Measurements from ENCODE around the gene VIPR2.

The VIPR2 gene

DNA sequence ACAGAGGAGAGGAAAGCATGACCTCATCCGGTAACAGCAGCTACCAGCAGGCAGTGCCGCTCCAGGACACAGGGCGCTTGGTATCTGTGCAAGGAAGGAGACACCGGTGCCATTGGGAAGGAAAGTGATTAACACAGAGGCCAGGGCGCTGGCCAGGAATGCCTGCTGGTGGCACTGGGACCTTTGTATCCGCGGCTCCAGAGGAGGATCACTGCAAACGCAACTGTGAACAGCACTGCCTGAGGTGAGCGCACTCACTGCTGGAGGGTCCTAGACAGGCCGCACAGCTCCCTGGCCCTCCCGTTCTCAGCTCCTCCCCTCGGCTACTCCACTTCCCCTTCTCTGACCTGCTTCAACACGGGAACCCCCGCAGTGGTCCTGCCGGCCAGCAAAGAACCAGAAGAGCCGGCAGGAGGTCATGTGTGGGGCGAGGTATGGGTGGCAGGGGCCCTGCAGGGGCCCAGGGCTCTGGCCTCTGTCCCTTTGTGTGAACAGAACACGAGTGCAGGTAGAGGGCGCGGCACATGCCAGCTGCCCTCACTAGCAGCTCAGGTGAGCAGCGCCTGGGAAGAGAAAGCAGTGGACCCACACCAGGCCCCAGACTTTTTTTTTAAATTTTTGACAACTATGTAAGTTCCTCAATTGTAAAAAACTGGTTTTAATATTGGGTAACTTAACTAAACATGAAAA is 107.6 kb downstream of the VIPR2 start:
- no peak for FAIRE-seq

DNA sequence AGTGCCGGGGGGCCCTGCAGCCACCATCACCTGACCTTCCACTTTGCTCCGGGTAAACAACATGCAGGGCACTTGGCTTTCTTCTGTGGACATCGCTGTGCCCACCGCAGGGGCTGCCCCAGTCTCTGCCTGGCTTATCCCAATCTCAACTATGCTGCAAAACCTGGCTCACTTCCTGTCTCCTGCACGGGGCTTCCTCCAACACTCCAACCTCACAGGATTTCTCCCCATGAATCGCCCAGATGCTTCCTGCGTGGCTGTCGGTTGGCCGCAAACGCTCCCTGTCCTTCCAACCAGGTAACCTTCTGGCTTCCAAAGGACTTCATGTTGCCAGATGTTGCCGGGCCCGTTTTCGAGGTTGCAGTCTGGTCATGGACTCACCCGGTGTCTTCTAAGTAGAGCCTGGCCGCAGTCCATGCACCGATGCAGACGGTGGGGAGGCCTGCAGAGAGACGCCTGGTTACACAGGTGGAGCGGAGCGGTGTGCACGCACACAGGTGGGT is 109.0 kb downstream of the VIPR2 start:
- no peak for FAIRE-seq

DNA sequence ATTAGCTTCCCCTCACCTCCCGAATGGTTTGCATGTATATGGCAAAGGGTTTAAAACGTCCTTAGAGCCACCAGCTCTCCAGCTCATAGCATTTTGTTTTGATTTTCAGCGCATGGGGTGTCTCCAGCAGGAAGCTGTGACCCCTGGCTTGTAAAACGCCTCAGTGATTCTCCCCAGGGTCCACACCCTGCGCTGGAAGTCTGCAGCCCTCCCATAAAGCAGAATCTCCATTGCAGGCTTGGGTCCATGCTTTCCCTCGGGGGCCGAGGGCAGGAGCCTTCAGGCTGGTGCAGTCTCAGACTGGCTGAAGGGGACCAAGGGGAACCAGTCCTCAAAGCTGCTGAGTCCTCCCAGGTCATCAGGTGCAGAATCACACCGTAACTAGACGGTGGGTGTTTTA is 109.7 kb downstream of the VIPR2 start:
- FAIRE-seq, result no peak

DNA sequence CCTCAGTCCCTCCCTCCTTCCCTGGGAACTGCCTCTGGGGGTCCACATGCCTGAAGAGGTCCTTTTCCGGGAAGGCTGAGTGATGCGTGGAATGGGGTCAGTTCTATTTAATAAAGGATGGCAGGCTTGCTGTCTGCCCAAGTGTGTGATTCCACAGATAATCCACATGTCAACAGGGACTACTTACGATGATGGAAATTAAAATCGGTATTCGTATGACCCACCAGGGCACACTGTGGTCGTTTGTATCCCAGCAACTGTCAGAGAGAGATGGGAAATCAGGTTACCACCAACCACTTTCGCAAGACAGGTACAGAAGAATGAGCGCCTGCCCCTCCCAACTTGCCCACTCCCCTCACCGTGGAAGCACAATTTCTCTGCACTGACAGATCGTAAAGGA is 110.3 kb downstream of the VIPR2 start:
- no peak for FAIRE-seq

DNA sequence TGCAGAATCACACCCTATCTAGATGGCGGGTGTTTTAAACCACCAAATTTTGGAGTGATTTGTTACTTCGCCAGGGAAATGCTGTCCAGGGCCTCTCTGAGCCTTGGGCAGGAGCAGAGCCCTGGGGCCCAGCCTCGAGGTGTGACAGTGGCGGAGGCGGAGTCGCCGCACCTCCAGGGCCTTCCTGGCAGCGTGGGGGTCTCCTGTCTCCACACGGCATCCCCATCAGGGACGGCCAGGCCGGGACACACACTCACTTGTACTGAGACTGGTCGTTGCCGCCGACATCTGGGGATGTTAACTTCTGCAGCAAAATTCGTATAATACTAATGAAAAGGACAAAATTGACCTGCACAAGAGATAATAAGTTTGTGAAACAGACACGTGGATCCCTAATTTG is 110.7 kb downstream of the VIPR2 start:
- FAIRE-seq, result no peak

DNA sequence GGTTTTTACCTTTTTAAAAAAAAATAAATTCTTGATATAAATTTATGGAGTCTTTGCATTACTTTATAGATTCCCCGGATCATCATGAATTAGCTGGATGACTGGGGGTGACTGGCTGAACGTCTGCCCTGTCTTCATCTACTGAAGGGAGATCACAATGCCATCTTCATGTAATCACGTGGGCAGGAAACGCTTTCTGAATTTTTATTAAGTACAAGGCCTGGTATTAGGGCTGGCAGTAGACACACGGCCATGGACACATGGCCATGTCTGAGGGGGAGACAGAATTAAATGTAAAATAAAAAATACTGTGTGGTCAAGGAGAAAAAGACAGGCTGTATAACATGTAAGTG is 111.2 kb downstream of the VIPR2 start:
- FAIRE-seq, result no peak

DNA sequence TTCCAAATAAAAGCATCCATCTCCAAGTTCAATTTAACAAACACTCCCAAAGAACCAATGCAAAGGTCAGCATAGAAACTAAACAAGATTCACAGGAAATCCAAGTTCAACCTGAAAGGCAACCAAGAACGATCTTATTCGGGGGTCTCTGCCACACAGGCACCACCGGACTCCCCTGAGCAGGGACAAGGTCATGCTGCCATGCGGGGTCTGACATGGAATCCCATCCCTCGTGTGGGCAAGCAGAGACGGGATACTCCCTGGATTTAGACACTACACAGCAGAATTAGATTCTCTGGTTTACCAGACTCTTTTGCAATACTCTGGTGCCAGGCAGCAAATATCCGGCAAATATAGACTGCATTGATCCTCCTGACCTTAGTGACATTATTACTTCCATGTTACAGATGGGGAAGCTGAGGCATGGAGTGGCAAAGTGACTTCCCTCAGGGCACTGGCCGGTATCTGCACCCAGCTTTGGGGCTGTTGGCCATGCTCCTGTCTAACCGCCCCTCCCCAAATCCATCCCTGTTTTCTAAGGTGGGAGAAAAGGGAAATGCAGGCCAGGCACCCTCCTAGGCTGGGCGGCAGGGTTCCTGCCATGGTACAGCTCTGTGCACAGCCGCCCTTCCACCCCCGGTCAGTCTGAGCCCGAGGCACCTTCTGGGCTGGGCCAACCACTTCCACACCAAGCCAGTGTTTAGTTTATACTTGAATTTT is 111.8 kb downstream of the VIPR2 start:
- no peak for FAIRE-seq

DNA sequence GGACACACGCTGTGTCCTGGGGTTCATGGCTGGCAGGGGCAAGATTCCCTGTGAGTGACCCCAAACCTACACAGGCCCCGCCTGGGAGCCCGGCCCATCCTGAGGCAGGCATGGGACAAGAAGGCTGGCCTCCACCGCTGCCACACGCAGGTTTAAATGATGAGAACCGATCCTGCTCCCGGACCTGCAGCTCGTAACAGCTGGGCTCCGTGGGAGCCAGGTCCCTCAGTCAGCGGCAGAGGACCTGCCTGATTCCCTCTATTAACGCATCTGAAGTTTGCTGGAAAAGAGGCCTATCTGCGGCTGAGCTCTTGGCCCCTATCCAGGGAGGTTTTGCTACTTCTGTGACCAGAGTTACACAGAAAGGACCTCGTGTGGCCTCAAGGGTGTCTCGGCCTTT is 112.3 kb downstream of the VIPR2 start:
- no peak for FAIRE-seq

DNA sequence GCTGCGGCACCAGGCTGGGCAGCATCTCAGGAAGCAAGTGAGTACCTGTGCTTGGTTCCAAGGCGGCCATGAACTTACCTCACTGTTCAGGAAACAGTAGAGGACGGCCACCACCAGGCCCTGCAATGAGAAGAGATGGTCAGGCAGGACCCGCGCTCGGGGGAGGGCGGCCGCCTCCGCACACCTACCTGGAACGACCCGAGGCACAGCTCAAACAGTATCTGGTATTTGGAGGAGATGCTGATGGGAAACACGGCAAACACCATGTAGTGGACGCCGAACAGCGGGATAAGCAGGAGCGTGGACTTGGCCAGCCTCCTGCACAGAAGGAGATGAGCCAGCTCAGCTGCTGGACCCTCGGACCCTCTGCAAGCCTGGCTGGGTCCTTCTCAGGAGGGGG is 112.9 kb downstream of the VIPR2 start:
- FAIRE-seq, result no peak

DNA sequence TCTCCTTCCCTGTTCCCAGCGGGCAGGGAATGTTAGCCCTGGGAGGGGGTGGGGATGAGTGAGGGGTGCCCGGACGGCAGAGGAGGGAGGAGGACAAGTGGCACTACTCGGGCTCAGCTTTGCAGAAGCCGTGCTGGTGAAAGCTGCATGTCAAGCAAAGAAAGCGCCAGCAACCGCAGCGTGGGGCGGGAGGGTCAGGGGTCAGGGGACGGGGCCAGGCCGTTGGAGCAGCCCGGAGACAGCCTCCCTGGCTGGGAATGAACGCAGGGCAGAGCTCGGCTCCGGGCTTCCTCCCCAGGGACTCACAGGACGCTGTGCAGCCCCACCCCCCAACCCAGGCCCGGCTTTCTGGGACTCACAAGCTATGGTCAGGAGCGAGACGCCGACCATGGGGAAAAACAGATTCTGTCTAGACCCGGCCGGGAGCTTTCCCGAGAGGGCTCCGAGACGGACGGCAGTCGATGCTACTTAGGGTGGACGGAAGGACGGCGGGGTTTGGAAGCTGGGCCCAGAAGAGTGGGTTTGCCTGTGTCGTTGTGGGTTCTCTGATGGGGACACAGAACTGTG is 113.4 kb downstream of the VIPR2 start:
- no peak for FAIRE-seq

DNA sequence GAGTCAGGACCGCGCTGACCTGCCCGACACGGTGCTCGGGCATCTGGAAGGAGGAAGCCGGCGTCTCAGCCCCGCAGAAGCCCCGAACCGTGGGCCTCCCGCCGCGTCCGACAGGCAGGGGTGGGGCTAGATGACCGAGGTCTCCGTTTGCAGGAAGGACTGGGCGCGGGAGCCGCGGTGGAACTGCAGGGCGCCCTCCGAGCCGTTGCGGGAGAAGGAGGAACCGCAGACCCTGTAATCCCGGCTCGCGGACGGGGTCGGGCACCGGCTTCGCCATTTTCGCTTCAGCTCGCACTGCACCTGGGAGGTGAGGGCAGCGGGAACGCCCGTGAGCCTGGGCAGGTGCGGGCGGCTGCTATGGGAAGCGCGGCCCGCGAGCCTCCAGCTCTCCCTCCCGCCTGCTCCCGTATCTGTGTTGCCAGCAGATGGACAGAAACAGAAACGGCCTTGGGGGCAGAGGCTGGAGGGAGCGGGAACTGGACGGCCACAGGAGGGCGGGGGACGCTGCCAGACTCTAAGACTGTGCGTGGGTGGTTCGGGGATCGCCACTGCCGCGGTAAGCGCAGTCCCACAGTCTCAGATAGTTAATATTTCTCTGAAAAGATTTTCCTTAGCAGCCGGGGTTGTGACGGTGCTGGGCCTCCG is 114.1 kb downstream of the VIPR2 start:
- no peak for FAIRE-seq

DNA sequence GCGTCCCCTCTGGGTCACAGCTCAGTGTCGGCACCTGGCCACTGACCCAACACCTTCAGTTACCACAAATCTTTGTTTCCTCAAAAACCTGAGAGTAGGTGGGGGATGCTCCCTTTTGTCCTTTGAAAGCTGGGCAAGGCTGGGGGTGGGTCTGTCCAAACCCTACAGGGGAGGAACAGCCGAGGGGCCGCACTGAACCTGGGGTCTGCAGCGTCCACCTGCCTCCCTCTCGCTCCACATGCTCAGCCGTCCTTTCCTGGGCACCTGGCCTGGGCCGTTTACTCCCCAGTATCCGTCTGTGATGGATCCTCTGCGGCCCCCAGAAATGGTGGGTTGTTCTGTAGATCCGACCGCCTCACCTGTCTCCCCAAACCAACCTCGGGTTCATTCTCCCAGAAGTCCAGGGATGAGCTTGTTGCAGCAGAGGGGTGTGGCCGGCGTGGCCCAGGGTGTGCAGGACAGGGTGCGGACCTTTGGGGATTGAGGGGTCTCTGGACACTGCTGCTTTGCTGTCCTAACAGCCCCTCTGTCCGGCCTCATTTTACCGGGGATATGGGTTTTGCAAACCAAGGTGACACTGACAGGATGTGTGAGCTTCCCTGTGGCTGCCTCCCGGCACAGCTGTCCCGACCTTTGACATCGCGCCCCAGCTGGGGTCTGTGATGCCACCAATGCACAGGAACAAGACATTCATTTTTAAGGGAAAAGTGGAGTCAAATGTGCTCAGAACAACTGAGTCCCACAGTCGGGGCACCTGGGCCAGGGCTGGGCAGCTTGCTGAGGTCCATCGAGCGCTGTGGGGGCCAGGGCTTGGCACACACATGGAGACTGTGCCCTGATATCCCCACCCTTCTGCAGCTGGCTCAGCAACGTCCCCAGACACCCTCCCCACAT is 115.9 kb downstream of the VIPR2 start:
- FAIRE-seq, result no peak

DNA sequence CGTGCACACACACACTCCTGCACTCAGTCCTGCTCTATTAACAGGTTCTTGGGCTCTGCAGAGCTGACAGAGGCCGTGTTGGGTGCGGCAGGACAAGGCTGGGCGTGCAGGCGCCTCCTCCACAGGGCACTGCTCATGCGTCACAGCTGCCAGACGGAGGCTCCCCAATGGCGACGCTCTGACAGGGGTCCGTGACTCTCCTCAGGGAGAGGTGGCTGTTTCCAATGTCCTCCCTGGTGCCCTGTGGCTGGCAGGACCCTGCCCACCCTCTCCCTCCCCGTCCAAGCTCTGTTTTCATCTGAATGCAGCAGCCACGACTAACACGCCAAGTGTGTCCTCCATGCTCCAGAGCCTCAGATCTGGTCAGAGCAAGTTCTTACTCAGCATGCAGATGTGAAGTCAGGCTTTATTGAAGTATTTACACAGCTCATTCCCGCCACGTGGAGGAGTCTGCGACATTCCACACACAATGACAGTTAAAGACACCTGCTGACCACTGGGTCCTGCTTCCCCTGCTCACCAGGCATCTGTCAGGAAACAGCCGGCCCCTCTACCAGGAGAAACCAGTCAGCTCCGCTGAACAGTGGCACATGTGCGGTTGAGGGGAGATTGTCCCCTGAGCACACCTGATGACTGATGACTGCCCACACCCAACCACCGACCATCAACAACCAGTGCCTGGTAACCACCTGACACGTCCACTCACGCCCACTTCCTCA is 116.7 kb downstream of the VIPR2 start:
- no peak for FAIRE-seq

DNA sequence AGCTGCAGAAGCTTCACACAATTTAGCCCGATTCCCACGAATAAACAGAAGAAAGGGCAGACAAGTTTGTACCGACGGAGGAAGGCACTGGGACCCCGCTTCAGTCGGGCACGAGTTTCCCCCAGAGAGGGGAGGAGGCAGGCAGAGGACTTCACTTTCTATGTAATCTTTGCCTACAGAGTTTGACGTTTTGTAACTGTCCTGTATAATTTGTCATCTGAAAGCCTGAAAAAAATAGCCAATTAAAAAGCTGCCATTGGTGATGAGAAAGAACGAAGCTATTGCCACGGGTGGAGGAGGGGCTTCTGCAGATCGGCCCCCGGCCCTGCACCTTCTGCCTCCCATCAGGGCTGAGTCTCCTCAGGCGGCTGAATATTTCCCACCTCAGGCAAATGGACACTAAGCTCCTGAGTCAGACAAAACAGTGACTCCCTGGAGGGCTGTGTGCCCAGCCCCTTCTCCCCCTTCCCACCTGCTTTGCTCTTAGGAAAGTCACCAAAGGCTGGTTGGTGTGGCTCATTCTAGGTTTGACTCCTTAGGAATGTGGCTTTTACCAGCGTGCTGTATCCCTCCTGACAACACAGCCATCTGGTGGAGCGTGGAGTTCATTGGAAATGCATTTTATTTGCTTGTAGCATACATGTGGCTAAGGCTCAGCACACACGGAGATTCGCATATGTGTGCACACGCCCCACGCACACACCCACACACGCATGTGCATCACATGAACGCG is 117.4 kb downstream of the VIPR2 start:
- FAIRE-seq, result no peak

DNA sequence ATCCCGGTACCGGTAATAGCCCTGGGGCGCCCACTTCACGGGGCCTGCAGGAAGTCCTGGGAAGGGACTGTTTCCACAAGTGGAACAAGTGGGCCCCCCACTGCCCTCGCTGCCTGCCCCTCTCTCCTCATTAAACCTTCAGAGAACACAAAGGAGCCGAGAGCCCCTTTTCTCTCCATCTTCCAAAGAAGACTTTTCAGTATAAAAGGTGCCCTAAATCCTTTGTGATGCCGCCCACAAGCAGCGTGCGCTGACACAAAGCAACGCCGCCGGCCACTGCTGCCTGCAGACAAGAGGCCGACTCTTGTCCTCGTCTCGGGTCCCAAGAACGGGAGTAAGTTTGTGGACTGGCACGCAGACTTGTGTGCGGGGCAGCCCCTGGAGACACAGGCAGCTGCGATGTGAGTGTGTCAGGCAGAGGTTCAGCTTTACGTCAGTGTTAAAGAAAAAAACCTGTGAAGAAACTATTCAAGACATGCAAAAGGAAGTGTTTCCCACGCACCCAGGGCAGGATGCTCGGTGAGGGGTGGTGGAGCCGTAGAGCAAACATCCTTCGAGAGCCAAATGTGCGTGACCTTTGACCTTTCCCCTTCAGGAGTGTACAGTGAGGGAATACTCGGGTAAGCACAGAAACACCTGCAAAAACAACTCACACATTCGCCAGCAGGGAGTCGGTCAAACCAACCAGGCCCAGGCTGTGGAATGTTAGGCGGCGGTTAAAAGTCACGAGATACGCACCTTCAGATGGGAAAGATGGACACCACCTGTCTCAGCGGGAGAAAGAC is 118.2 kb downstream of the VIPR2 start:
- no peak for FAIRE-seq

DNA sequence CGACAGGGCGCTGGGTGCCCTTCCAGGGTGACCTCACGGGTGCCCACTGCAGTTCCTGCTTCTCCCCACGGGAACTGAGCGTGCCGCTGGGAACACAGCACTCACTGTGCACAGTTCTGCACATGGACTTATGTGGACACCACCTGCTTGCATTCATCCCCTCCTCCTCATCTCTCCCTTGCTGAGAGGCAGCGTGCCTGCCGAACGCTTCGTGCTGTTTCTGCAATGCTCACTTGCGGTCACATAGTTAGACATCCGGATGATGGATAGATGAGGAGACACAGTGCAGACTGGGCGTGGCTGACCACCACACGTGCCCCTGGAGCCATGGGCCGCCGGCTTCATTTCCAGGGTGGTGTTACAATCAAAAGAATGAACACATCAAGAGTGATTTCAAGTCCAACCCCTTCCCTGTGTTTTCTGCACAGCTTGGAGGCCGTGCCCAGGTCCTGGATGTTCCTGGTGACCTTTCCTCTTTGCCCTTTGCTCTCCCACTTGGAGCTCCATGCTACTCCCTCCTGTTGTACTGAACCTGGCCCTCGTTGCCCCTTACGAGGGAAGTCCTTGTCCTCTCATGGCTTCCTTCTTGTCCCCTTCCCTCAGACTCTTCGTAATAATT is 119.4 kb downstream of the VIPR2 start:
- FAIRE-seq, result no peak

DNA sequence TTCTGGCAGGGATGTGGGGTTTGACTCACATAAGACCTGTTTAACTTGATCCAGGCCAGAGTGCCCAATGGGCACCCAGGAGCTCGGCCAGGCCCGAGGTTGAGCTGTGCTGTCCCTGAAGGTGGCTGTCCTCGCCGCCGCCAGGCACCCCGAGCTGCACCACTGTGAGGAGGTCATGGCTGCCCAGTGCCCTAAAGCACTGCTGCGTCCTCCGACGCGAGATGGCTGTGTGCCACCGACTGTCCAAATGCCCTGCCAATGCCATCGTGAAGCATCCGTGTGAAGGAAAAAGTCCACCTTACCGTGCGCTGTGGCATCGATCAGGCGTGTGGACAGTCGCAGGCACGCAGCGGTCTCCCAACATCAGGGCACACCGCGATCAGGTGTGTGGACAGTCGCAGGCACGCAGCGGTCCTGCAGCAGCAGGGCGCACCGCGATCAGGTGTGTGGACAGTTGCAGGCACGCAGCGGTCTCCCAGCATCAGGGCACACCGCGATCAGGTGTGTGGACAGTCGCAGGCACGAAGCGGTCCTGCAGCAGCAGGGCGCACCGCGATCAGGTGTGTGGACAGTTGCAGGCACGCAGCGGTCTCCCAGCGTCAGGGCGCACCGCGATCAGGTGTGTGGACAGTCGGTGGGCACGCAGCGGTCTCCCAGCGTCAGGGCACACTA is 120.3 kb downstream of the VIPR2 start:
- FAIRE-seq, result no peak

DNA sequence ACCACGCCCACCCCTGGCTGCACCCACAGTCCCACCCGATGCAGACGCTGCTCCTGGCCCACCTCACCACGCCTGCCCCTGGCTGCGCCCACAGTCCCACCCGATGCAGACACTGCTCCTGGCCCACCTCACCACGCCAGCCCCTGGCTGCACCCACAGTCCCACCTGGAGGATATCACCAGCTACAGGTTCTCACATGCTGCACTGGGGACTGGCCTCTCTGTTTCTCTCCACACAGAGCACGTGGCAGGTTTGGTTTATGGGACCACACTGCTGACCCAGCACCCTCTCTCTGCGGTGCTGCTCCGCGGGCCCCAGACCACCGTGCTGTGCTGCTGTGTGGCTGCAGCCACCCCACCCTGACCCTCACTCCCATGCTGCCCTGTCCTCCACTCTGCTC is 120.9 kb downstream of the VIPR2 start:
- no peak for FAIRE-seq

DNA sequence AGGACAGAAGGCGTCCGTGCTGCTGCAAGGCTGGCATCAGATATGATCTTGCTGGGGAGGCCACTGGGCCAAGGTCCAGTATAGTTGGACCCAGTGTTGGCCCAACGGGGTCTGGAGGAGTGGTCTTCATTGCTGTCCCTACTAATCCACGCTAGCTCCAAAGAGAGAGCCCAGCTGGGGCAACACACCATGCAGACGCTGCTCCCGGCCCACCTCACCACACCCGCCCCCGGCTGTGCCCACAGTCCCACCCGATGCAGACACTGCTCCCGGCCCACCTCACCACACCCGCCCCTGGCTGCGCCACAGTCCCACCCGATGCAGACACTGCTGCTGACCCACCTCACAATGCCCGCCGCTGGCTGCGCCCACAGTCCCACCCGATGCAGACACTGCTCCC is 121.5 kb downstream of the VIPR2 start:
- FAIRE-seq, result no peak

All from colon (tissue), 2 donors.